C4-2B (cell line): Measurements from ENCODE around the gene JPT2.

Source experiments
- CTCF ChIP-seq: fragments of 450-650 bp; conservative IDR thresholded peaks from 2 replicates; pipeline ENCODE4 v1.5.1; 2017; ENCODE audit warnings: mild to moderate bottlenecking
- ZFX ChIP-seq: fragments of 450-650 bp; IDR thresholded peaks from 2 replicates; pipeline ENCODE4 v1.6.1; 2017

- no peak for TF ChIP-seq CTCF
- no peak for TF ChIP-seq ZFX
Observed at GRCh38 chr16:1645914-1646525, 32.1 kb upstream of the JPT2 start.
